ENCODE results near the gene OSER1. TPM values are rescaled to one million over a fixed set of nuclear protein-coding genes. Genes with fewer than 3 reads are reported as not detected.

OSER1 gene
- total and polyA plus RNA-seq, 2 donors (not counting 1 experiment from before 2014, with no cell fraction given), result 50.9 to 73.2 TPM

GRCh38 chr20:44166477-44166876, 44.1 kb downstream of the OSER1 start:
- Histone ChIP-seq H3K4me3 (replicated peaks in 1 of 4; ENCODE audit: control extremely low read depth in 1 of 4, insufficient read depth in 1 of 4, low read depth in 3 of 4, low read length in 4 of 4) (no peak overlapping the region), H3K36me3 (ENCODE audit: control insufficient read depth, insufficient read depth, low read length) (no peaks in the 10 kb centered on the region), H3K27ac (ENCODE audit: insufficient read depth, low read length) (no peak overlapping the region), H3K4me1 (ENCODE audit: control insufficient read depth, extremely low read depth, insufficient read depth, low read length) (peaks cover 2% of the 10 kb centered on the region), H3K9ac (ENCODE audit: insufficient read depth, low read length) (no peak overlapping the region), H3K4me2 (ENCODE audit: extremely low read depth, insufficient read depth, low read length) (no peak overlapping the region), H3K27me3 (ENCODE audit: control insufficient read depth, insufficient read depth, low read length) (no peaks in the 10 kb centered on the region), H3K79me2 (ENCODE audit: control insufficient read depth, insufficient read depth, low read length) (no peaks in the 10 kb centered on the region), H2AFZ (ENCODE audit: low read length) (no peak overlapping the region), H3K9me3 (ENCODE audit: control insufficient read depth, insufficient read depth, low read depth, low read length) (no peaks in the 10 kb centered on the region), H4K20me1 (ENCODE audit: control insufficient read depth, extremely low read depth, insufficient read depth, low read length) (no peaks in the 10 kb centered on the region)
- peak in 1 of 2 donors; percentile 76 for DNase-seq (ENCODE audit: low read depth in 2 of 2)
- TF ChIP-seq EZH2 (IDR thresholded peaks at IDR 0.05; ENCODE audit: low read length, missing control alignments), result no peak

GRCh38 chr20:44166008-44166407, 44.6 kb downstream of the OSER1 start:
- Histone ChIP-seq H3K4me2 (ENCODE audit: extremely low read depth, insufficient read depth, low read length) (no peak overlapping the region), H3K9ac (ENCODE audit: insufficient read depth, low read length) (no peak overlapping the region), H3K9me3 (ENCODE audit: control insufficient read depth, insufficient read depth, low read depth, low read length) (no peaks in the 10 kb centered on the region), H3K36me3 (ENCODE audit: control insufficient read depth, insufficient read depth, low read length) (no peaks in the 10 kb centered on the region), H3K4me3 (replicated peaks in 1 of 4; ENCODE audit: control extremely low read depth in 1 of 4, insufficient read depth in 1 of 4, low read depth in 3 of 4, low read length in 4 of 4) (no peak overlapping the region), H4K20me1 (ENCODE audit: control insufficient read depth, extremely low read depth, insufficient read depth, low read length) (no peaks in the 10 kb centered on the region), H3K79me2 (ENCODE audit: control insufficient read depth, insufficient read depth, low read length) (no peaks in the 10 kb centered on the region), H3K27me3 (ENCODE audit: control insufficient read depth, insufficient read depth, low read length) (no peaks in the 10 kb centered on the region), H2AFZ (ENCODE audit: low read length) (no peak overlapping the region), H3K27ac (ENCODE audit: insufficient read depth, low read length) (no peak overlapping the region), H3K4me1 (ENCODE audit: control insufficient read depth, extremely low read depth, insufficient read depth, low read length) (peaks cover 2% of the 10 kb centered on the region)
- peak in 1 of 2 donors; percentile 89 for DNase-seq (ENCODE audit: low read depth in 2 of 2)
- TF ChIP-seq CTCF (conservative IDR thresholded peaks at IDR 0.05 in 1 of 2, IDR thresholded peaks at IDR 0.05 in 1 of 2; ENCODE audit: low read depth in 1 of 2, low read length in 2 of 2), result no peak
- no peak for TF ChIP-seq EZH2 (IDR thresholded peaks at IDR 0.05; ENCODE audit: low read length, missing control alignments)

- H2AFZ ChIP-seq (ENCODE audit: low read length), result no peak overlapping the region
- H3K36me3 ChIP-seq (ENCODE audit: control insufficient read depth, insufficient read depth, low read length), result no peaks in the 10 kb centered on the region
- H3K4me2 ChIP-seq (ENCODE audit: extremely low read depth, insufficient read depth, low read length), result no peak overlapping the region
- no peaks in the 10 kb centered on the region for H3K79me2 ChIP-seq (ENCODE audit: control insufficient read depth, insufficient read depth, low read length)
- H3K9ac ChIP-seq (ENCODE audit: insufficient read depth, low read length), result no peak overlapping the region
- TF ChIP-seq EZH2 (IDR thresholded peaks at IDR 0.05; ENCODE audit: low read length, missing control alignments), result no peak
- TF ChIP-seq CTCF (conservative IDR thresholded peaks at IDR 0.05 in 1 of 2, IDR thresholded peaks at IDR 0.05 in 1 of 2; ENCODE audit: low read depth in 1 of 2, low read length in 2 of 2), result no peak
- no peak overlapping the region for H3K4me3 ChIP-seq (replicated peaks in 1 of 4; ENCODE audit: control extremely low read depth in 1 of 4, insufficient read depth in 1 of 4, low read depth in 3 of 4, low read length in 4 of 4)
- no peaks in the 10 kb centered on the region for H3K27me3 ChIP-seq (ENCODE audit: control insufficient read depth, insufficient read depth, low read length)
- H3K9me3 ChIP-seq (ENCODE audit: control insufficient read depth, insufficient read depth, low read depth, low read length), result no peaks in the 10 kb centered on the region
- H3K27ac ChIP-seq (ENCODE audit: insufficient read depth, low read length), result no peak overlapping the region
- DNase-seq (ENCODE audit: low read depth in 2 of 2), result no peak
- no peaks in the 10 kb centered on the region for H3K4me1 ChIP-seq (ENCODE audit: control insufficient read depth, extremely low read depth, insufficient read depth, low read length)
- no peaks in the 10 kb centered on the region for H4K20me1 ChIP-seq (ENCODE audit: control insufficient read depth, extremely low read depth, insufficient read depth, low read length)
Observed at GRCh38 chr20:44160133-44160532, 50.4 kb downstream of the OSER1 start.
